Left ventricle myocardium inferior (tissue), 1 donor: ENCODE measurements around the gene LRMDA. TPM values are rescaled to one million over a fixed set of nuclear protein-coding genes. Genes with fewer than 3 reads are reported as not detected.

Experiments
- DNase-seq: peaks from one replicate; pipeline ENCODE4 v3.0.0-alpha.2; 2020
- H3K27ac ChIP-seq: fragments of 200-600 bp; replicated peaks from 2 replicates; pipeline ENCODE4 v1.8.0; 2021
- H3K27me3 ChIP-seq: fragments of 200-600 bp; 2 replicates; pipeline ENCODE4 v1.8.0; 2021; ENCODE audit warnings: low read depth
- H3K36me3 ChIP-seq: fragments of 200-600 bp; 2 replicates; pipeline ENCODE4 v1.8.0; 2021
- H3K4me1 ChIP-seq: fragments of 200-600 bp; 2 replicates; pipeline ENCODE4 v1.8.0; 2021
- H3K4me3 ChIP-seq: fragments of 200-600 bp; 2 replicates; pipeline ENCODE4 v1.8.0; 2021; ENCODE audit warnings: mild to moderate bottlenecking, moderate library complexity
- H3K9me3 ChIP-seq: fragments of 200-600 bp; replicated peaks from 2 replicates; pipeline ENCODE4 v1.8.0; 2021
- intact Hi-C: fragments of 100-400 bp; cut with micrococcal nuclease; formaldehyde crosslinking; loops from one replicate; pipeline ENCODE4 v1.11.0; 2022
- total RNA-seq: library from RNA; stranded (reverse); fragmentation: NEBNext Ultra II Directional; extraction: Animal tissue kit (Norgen Biotek cat#: 25700); gene quantifications from one replicate; pipeline ENCODE4 v1.2.1, GENCODE V29; 2021
- TF ChIP-seq, protein P1 (sequence below): fragments of 200-600 bp; IDR thresholded peaks from 2 replicates; pipeline ENCODE4 v1.8.0; 2021; ENCODE audit warnings: antibody characterized with exemption, mild to moderate bottlenecking, borderline replicate concordance
- donor health status: DM: no; HTN: yes; CAD: no; lungs with severe emphysema.

LRMDA gene
- total RNA-seq, 1 donor from 2014 or later = 18.7 TPM

DNA sequence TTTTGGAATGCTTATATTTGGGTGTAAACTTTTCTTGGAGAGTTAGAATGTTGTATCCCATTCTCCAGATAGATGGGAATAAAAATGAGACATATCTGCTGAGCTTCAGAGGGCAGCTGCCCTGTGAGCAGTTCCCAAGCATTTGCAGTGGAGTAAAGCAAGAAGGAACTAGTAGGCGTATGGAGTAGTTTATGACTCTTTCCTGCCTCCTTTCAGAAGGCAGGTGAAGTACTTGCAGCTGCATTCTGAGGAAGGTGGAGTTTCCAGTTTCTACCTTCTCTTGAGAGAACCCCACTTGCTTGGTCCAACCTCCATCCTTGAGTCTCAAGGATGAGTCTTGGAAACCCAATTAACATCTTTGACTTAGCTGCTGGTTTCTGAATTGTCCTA, 563.6 kb downstream of the LRMDA start:
- no peak overlapping the region for H3K27ac ChIP-seq
- no peaks in the 10 kb centered on the region for H3K4me1 ChIP-seq
- H3K9me3 ChIP-seq = no peaks in the 10 kb centered on the region
- H3K36me3 ChIP-seq = no peaks in the 10 kb centered on the region
- no peak for DNase-seq
- no peaks in the 10 kb centered on the region for H3K27me3 ChIP-seq
- H3K4me3 ChIP-seq = no peak overlapping the region
- intact Hi-C loops = no loop called here
- TF ChIP-seq, protein P1, sequence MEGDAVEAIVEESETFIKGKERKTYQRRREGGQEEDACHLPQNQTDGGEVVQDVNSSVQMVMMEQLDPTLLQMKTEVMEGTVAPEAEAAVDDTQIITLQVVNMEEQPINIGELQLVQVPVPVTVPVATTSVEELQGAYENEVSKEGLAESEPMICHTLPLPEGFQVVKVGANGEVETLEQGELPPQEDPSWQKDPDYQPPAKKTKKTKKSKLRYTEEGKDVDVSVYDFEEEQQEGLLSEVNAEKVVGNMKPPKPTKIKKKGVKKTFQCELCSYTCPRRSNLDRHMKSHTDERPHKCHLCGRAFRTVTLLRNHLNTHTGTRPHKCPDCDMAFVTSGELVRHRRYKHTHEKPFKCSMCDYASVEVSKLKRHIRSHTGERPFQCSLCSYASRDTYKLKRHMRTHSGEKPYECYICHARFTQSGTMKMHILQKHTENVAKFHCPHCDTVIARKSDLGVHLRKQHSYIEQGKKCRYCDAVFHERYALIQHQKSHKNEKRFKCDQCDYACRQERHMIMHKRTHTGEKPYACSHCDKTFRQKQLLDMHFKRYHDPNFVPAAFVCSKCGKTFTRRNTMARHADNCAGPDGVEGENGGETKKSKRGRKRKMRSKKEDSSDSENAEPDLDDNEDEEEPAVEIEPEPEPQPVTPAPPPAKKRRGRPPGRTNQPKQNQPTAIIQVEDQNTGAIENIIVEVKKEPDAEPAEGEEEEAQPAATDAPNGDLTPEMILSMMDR = no peak

DNA sequence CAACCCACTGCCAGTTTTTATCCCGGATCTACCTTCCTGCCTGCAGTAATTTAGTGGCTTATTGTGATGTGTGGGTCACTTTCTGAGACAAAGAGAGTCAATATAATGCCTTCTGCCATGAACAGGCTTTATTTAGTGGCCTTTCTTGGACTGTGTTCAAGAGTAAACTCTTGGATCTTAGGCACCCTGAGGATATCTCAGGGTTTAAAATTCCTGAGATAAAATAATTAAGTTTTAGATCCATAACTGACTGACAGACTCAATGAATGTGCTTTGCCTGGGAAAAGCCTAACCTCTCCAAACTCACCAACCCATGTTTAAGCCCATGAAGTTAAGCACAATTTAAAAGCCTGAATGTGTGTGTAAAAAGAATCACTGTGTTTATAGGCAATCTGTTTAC, 564.3 kb downstream of the LRMDA start:
- TF ChIP-seq, protein P1 = no peak
- no peaks in the 10 kb centered on the region for H3K36me3 ChIP-seq
- H3K4me3 ChIP-seq = no peak overlapping the region
- H3K9me3 ChIP-seq = no peaks in the 10 kb centered on the region
- intact Hi-C loops = no loop called here
- DNase-seq = no peak
- no peaks in the 10 kb centered on the region for H3K4me1 ChIP-seq
- no peaks in the 10 kb centered on the region for H3K27me3 ChIP-seq
- no peak overlapping the region for H3K27ac ChIP-seq

DNA sequence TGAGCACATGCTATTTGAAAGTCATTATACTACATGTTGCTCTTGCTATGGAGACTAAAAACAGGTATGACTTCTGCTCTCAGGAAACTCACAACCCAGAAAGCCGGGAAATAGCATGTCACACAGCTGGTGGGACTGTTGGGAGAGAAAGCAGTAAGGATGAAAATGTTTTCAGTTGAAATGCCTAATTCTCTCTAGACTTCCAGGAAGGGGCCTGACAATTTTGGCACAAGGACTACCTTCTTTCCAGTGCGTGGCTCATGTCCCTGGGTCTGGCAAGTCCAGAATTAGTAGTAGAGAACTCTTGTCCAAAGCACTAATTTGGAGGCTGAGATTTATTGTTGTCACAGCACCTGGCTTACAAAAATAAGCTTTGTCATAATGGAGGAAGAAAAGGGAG, 567.6 kb downstream of the LRMDA start:
- no peaks in the 10 kb centered on the region for H3K9me3 ChIP-seq

DNA sequence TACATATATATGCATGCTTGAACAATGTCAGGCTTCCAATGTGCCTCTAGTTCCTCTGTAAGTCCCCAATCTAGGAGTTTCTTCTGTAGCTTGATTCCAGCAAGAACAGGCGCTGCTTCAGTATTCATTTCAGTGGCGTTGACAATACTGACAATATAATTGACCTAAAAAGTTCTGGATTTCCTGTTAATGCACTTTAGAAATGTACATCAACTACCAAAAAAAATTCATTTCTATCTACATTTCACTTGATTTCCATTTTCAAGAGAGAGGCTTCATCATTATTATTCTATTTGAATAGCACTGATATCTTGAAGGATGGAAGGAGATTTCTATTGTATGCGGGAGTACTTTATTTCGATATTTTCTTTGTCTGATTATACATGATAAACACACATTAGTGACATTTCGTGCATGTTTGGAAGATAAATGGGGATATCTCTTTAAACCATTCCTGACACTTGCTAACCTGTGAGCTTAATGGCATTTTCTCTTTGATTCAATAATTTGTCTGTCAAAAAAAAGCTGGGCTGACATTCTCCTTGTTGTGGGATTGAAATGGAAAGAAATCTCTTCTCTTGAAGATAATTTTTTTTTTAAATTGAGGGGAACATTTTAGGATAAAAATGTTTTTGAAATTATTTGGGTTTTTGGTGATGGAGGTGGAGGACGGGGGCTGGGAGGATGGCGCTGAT, 568.2 kb downstream of the LRMDA start:
- Histone ChIP-seq H3K4me3 (no peak overlapping the region), H3K4me1 (no peaks in the 10 kb centered on the region), H3K9me3 (no peaks in the 10 kb centered on the region), H3K27ac (no peak overlapping the region), H3K27me3 (no peaks in the 10 kb centered on the region), H3K36me3 (no peaks in the 10 kb centered on the region)
- TF ChIP-seq, protein P1 = no peak
- no peak for DNase-seq
- intact Hi-C loops = no loop called here

More for the DNA sequence above, 567.6 kb downstream of the LRMDA start:
- no peak overlapping the region for H3K27ac ChIP-seq
- no peak for DNase-seq
- no peaks in the 10 kb centered on the region for H3K4me1 ChIP-seq
- H3K4me3 ChIP-seq = no peak overlapping the region
- H3K36me3 ChIP-seq = no peaks in the 10 kb centered on the region
- TF ChIP-seq, protein P1 = no peak
- intact Hi-C loops = no loop called here
- no peaks in the 10 kb centered on the region for H3K27me3 ChIP-seq

DNA sequence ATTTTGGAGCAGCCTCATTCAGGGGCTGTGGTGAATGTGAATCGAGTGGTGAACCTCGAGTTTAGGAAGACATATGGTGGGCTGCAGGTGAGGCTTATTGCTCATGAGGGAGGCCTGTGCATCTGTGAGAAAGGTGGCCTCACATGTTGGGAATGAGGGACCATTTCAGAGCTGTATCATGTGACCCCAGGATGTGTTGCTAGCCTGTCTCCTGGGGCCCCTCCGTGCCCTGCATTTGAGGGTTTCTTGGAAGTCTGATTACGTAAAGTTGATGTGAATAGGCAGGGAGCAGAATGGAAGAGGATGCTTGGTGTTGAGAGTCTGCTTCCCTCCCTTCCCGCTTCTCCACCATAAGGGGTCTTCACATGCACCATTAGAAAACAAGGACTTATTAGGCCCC, 569.1 kb downstream of the LRMDA start:
- Histone ChIP-seq H3K9me3 (no peaks in the 10 kb centered on the region), H3K36me3 (no peaks in the 10 kb centered on the region), H3K27ac (no peak overlapping the region), H3K27me3 (no peaks in the 10 kb centered on the region), H3K4me1 (no peaks in the 10 kb centered on the region), H3K4me3 (no peak overlapping the region)
- TF ChIP-seq, protein P1 = no peak
- no peak for DNase-seq
- intact Hi-C loops = no loop called here
